ENCODE measurements around the gene UBR4.

Gene UBR4

DNA sequence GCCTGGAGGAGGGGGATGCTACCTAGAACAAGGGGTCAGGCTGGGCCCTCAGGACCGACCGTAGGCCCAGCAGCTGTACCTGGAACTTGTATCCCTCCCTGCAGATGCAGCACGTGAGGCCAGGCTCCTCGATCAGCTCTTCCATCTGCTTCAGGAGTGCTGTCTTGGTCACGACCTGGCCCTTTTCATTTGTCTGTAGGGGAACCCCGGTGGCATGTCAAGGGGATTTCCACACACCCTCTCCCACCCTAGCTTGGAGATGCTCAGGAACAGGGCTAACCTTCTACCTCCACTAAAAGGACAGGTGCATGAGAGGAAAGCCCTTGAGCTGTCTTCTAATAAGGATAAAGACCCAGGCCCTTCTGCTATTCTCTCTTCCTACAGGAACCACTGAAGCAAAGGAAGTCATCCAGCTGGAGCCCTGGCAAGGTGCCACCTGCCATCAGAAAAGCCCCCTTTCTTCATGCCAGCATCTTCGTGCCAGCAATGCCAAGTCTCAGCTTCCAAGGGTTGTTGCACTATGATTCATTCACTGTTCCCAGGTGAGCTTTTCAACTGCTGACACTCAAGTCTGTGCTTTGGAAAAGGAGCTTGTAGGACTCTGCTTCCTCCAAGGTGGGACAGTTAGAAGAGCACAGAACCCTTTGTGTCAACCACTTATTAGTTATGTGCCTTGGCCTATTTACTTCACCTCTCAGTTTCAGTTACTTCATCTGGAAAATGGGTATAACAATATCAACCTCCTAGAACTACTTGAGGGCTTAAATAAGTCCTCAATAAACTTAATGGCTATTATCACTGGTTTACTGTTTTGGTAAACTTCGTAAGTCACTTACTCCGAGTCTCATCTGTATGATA lies 122.1 kb downstream of the UBR4 start:
- DNase-seq: peak; percentile 10

DNA sequence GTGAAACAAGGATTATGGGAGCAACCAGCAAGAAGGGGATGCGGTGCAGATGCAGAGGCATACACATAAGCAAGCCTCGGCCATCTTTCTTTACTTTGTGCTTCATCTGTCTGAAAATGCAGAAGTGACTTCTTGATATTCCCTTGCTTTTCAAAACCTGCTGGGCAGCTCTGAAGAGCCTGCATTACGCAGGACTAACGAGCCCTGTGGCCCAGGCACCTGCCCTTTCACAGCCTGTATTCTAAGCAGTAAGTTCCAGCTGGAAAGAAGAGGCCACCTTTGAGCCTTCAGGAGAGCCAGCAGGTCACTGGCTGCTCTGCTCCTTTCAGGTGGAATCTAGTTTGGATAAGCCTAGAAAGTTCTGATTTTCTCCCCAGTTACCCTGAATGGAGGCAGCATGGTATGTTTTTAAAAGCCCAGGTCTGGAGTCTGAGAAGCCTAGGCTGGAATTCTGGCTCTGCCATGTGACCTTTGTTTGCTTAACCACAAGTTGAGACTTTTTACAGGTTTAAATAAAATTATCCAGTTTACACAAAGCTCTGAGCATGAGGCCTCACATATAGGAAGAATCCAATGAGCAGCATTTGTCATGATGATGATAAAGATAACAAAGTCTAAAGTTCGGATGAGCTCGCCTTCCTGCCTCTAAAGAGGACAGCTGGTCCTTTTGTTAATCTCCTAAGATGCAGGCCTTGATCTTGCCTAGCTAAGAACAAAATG lies 122.9 kb downstream of the UBR4 start:
- DNase-seq: no peak

GRCh38 chr1:19086176-19086875 lies 123.7 kb downstream of the UBR4 start:
- no peak for DNase-seq

GRCh38 chr1:19084206-19084738 lies 125.8 kb downstream of the UBR4 start:
- no peak for DNase-seq

- DNase-seq: no peak
Measured at GRCh38 chr1:19083081-19083480, 127.0 kb downstream of the UBR4 start.

DNA sequence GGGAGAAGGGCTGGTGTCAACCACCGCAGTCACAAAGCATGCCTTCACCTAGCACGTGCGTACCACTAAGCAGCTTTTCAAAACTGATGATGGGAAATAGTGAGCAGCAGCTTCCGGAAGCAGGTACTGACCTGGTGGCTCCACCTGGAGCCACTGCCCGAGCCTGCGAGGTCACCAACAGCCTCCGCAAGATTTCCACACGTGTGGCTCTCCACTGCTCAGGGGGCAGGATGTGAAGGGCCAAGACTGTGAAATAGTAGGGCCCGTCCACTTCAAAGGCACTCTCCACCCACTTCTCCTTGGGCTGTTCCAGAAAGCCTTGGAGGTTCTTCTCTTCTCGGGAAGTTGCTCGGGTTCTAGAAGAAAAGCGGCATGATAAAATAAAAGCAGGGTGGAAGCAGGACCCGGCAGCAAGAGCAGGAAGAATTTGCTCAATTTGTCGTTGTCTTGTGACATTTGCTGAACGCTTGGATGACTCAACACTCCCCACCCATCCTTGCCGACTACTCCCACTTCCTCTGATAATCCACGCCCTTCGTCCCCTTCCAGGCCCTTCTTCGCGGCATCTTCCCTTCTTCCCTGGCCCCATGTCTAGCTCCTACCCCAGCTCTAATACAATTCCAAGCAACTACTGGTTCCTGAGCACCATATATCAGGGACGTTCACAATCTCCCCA lies 128.7 kb downstream of the UBR4 start:
- no peak for DNase-seq

GRCh38 chr1:19080721-19081120 lies 129.3 kb downstream of the UBR4 start:
- no peak for DNase-seq

DNA sequence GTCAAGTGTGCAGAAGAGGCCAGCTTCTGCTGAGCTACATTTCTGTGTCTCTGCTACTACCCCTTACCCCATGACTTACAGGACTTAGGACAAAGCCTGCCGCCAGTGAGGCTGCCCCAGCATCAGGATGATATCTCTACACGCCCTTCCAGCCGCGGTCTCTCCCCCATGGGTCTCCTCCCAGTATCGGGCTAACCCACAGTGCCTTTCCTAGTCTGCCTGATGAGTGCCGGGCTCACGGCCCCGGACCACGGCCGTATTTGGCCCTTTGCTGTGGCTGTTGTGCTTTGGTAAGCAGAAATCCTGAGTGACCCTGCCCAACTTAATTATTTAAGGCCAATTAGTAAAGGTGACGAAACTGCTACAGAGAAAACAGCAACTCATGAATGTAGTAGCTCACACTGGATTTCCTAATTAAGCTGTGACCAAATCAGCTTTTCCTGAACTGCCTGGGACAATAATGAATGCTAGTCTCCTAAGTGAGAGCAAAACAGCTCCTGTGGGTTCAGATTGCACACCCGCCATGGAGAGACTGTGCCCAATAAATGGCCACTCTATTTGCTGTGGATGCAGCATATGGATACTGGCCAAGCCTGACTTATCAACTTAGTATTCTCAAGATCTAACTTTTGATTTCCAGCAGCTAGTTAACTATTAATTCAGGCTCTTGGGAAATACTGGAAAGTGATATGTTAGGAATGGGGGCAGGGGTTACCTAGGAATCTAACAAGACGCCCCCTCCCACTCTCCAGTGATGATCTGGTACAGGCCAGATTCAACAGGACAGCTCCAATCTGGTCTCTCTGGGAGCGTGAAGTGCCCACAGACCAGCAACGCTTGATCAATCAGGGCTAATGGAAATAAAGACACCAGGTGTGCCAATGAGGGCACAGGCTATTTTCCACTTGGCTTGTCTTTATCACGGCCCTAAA lies 130.3 kb downstream of the UBR4 start:
- DNase-seq: no peak

- DNase-seq: no peak
Measured at GRCh38 chr1:19078536-19078935, 131.5 kb downstream of the UBR4 start.

GRCh38 chr1:19076841-19077616 lies 133.0 kb downstream of the UBR4 start:
- DNase-seq: no peak

DNA sequence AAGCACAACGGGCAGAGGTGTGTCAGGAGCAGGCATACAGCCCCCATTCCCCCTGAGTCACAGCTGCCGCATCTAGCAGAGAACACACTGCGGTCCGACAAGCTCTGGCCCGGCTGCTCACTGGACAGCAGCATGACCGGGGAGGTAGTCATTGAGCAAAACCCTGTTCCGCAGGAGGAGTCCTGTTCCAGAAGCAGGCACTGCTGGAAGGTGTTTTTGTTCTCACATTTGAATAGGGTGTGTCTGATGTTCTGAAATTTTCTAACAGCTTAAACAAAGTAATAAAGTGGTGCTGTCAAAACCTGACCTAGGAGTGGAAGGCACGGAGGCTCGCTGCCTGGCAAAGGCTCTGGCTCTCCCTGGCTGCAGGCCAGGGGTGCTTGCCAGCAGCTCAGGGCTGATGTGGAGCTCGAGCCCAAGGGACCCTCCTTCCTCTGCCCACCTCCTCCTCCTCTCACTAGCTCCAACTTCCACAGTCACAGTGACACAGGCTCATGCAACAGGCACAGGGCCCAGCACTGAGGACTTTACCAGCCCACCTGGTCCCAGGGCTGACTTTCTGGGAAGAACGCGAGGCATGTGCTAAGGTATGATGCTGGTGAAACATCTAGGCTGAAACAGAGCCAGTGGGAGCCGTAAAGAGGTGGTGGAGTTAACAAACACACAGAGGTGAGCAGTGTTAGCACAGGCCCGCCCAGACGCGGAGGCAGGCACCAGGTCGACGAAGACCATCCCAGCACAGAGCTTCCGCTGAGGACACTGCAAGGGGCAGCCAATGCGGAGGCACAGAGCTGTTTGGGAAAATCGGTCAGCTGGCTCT lies 135.0 kb downstream of the UBR4 start:
- no peak for DNase-seq

GRCh38 chr1:19074361-19074901 lies 135.6 kb downstream of the UBR4 start:
- peak; percentile 56 for DNase-seq

DNA sequence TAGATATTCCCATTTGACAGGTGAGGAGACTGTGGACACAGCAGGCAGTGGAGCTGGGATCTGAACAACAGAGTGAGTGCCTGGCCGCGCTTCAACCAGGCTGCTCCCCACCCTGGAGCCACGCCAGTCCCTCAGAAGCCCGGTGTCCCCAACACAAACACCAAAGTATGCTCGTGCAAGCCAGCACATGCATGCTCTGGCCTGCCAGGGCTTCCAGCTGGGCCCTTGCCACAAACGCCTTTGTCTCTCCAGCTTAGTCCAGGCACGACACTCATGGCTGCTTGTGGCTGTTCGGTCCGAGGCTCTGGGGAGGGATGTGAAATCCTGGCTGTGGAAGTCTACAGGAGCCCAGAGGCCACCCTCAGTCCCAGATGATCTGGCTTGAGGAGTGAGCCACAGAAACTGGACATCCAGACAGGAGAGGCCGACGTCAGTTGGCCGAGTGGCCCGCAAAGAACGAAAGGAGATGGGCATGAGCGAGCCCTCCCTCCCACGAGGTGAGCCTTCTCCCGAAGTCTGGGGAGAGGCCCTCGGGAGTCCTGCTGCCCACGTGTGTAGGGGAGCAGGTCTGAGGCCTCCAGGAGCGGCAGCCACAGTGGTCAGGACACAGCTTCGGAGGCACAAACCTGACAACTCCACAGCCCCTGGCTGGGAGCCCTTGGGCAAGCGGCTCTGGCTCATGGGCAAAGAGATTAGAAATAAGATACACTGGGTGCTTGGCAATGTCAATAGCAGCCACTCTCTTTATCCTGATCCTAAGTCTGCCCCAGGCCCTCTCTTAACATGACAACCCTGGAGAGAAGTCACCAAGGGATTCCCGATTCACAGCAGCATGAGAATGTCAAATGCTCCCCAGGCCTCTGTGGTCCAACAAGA lies 136.5 kb downstream of the UBR4 start:
- no peak for DNase-seq

DNA sequence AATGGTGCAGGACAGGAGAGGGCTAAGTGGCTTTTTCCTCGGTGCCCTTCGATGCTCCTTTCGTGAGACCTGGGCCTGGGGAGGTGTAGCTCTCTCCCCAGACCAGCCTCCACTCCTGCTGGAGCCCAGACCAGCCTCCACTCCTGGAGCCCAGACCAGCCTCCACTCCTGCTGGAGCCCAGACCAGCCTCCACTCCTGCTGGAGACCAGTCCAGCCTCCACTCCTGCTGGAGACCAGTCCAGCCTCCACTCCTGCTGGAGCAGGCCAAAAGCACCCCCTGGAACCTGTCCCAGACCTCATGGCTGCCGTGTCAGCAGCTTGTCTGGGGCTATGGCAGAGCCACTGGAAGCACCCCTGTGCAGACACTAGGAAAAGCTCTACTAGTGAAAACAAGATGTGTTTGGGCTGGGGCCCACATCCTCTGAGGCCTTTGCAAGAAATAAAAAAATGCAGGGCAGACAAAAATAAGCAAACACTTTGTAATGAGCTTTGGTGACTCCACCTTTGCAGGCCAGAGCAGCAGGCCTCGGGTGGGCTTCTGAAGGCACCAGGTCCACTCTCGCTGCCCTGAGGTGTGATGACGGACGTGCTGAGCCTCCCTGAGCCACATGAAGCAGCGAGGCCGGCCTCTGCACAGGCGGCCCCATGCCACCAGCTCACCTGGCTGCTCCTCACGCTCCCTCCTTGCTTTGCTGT lies 137.6 kb downstream of the UBR4 start:
- DNase-seq: no peak

DNA sequence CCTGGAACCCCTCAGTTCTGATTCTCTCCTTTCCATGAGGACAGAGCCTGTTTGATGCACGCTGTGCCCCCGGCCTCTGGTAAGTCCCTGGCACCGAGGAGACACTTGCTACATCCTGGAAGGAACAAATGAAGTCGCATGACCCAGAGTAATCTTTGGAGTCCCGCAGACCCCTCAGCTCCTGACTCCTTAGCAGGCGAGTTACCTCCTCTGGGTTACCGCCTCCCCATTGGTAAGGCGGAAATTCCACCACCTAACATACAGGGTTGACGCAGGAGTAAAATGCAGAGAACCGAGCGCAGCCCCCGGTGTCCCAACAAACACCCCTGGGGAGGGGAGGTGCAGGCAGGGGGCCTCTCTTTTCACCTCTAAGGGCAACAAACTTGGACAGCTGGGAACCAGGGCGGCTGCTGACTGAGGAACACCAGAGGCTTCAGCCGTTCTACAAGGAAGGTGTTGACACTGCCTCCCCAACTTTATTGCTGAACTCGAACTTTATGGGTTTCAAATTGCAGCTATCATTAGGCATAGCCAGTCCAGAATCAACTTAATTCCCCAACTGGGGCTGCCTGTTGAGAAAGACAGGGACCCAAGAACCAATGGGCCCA lies 138.3 kb downstream of the UBR4 start:
- DNase-seq: no peak

DNA sequence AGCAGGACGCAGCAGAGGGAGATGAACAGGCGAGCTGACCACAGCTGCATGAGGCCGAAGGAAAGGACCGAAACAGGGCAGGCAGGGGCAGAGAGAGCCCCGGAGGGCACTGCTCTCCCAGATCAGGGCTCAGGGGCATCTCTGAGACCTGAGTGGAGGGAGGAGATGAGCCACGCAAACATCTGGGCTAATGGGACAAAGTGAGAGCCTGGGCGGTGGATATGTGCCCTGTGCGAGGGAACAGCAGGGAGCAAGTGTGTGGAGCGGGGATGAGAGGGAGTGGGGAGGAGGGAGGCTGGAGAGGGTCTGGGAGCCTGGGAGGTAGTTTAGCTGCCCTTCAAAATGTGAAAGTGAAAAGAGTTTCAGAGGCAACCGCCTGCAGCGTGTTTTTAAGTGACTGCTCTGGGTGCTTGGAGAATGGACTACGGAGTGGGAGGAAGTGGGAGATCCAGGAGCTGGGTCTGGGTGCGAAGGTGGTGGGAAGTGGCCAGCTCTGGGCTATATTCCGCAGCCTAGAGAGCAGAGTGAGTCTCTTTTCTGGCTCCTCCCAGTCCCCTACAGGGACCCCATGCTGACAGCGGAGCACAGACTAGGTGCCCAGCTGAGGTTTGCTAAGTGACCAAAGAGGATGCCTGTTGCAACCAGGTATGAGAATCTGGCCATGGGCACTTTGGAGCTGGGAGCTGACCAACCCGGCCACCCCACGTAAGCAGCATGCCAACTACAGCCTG lies 139.0 kb downstream of the UBR4 start:
- DNase-seq: no peak

- no peak for DNase-seq
Measured at GRCh38 chr1:19070197-19070651, 139.8 kb downstream of the UBR4 start.
